ENCODE results near the gene SUPT3H. TPM values are rescaled to one million over a fixed set of nuclear protein-coding genes. Genes with fewer than 3 reads are reported as not detected.

Gene SUPT3H
- total RNA-seq, 2 donors from 2014 or later: 2.0 to 2.8 TPM

GRCh38 chr6:45400021-45400420, 22.3 kb upstream of the SUPT3H start:
- no peak for DNase-seq
- ATAC-seq: no peak
- intact Hi-C loops (cut with DNase I, micrococcal nuclease): no loop called here

DNA sequence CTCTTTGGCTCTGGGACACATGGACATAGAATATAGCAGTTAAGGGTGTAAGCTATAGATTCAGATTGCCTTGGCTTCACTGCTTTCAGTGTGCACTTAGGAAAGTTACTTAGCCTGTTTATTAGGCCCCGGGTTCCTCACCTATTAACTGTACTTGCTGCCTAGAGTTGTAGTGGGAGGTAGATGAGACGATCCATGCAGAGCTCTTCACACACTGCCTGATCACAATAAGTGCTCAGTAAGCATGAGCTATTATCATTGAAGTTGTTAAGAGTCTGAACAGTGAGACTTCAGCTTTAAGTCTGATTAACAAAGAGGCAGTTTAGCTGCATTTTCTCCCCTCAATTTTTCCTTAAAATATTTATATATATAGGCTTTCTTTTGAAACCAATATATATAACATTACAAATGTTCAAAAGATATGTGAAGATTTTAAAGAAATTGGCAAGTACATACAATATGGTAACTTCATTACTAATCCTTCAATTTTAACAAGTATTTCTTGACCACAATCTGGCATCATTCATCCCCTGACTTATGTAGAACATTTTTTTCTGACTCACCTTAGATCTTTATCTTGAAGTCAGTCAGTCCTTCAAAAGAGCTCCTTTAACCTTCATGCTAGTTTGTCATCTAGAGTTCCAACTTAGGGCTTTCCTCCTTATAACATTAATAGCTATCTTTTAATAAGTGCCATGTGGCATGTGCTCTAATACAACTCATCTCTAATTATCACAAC, 20.5 kb upstream of the SUPT3H start:
- intact Hi-C loops (cut with DNase I, micrococcal nuclease): no loop called here
- ATAC-seq (no peak), DNase-seq (no peak)

DNA sequence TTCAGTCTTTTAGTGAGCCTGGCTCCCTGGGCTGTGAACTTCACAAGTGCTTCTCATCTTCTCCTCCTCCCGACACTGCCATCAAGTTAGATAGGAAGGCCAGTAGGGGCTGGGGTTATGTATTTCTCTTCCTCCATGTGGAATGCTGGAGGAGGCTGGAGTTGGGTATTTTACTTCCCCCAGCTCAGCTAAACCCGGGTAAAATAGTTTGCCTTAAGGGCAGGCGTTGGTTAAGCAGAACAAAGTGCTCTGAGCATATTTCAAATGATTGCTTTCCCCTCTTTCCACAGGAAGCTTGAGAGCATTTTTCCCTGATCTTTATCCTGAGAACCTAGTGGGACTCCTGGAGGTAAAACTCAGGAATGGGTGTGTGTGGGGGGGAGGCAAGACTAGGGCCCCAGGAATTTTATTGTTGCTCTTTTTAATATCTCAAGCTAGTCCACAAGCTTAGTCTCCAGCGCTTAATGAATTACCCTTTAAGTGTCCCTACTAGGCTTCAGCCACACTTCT, 16.9 kb upstream of the SUPT3H start:
- DNase-seq (no peak), ATAC-seq (no peak)
- intact Hi-C loops (cut with DNase I, micrococcal nuclease): no loop called here

GRCh38 chr6:45388328-45388727, 10.6 kb upstream of the SUPT3H start:
- DNase-seq: no peak
- no peak for ATAC-seq
- intact Hi-C loops (cut with DNase I, micrococcal nuclease): no loop called here

GRCh38 chr6:45387236-45387635, 9.5 kb upstream of the SUPT3H start:
- intact Hi-C loops (cut with DNase I, micrococcal nuclease): no loop called here
- no peak for ATAC-seq
- no peak for DNase-seq

DNA sequence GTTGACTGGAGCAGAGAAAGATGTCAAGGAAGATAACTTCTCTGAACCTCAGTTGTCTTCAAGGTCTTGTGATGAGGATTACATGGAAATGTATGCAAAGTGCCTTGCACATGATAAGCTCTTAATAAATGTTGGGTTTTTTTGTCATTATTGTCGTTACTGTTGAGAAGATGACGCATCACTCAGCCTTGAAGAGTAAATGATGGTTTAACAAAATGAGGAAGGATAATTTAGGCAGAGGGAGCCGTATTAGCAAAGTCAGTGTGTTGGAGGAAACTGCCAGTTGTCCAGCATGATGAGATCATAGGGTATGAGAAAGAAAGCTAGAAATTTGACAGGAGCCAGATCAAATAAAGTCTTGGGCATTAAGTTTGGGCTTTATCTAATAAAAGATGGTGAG, 8.8 kb upstream of the SUPT3H start:
- no peak for ATAC-seq

DNA sequence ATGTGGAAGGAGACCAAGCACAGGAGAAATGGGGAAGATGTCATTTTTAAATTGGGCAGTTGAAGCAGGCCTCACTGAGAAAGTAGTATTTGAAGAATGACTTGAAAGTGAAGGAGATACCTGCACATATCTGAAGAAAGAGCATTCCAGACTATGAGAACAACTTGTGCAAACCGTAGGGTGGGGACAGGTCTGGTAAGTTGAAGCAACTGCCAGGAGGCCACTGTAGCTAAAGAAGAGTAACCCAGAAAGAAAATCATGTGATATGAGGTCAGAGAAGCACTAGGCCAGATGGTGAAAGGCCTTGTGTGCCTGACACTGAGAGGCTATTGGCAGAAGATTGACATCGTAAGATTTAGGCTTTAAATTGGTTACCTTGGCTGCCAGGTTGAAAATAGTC, 4.7 kb upstream of the SUPT3H start:
- ATAC-seq (no peak), DNase-seq (no peak)
- intact Hi-C loops (cut with DNase I, micrococcal nuclease): no loop called here

More for the DNA sequence above, 8.8 kb upstream of the SUPT3H start:
- no peak for DNase-seq
- intact Hi-C loops (cut with DNase I, micrococcal nuclease): no loop called here

DNA sequence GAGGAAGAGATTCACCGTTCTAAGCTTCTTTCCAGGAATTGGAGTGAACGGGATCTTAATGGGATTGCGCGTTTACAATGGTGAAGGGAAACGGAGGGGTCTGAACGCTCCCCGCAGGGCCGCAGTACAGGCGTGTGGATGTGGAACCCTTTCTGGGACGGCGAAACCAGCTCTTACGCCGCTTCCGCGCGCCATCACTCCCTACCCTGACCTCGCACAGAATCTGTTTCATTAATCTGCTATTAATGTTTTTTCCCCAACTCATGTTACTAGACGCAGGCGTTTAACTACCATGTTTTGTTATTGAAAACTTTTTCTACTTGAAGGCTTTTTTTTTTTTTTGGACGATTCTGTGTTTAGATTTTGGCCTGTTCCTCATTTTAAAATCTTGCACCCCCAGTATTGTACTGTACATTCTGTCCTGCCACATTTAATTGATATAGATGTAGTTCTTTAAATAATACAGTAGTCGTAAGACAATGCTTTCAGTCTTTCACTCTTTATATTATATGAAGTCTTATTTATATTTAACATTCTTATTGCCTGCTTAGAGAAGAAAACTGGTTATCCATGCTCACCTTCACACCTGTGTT, 696 bp upstream of the SUPT3H start:
- intact Hi-C loops (cut with DNase I, micrococcal nuclease): no loop called here
- DNase-seq (peak in 1 of 2 donors; percentile 52), ATAC-seq (peak; percentile 39)

GRCh38 chr6:45377043-45377553, 636 bp downstream of the SUPT3H start:
- no peak for DNase-seq
- ATAC-seq: peak; percentile 4
- intact Hi-C loops (cut with DNase I, micrococcal nuclease): no loop called here

DNA sequence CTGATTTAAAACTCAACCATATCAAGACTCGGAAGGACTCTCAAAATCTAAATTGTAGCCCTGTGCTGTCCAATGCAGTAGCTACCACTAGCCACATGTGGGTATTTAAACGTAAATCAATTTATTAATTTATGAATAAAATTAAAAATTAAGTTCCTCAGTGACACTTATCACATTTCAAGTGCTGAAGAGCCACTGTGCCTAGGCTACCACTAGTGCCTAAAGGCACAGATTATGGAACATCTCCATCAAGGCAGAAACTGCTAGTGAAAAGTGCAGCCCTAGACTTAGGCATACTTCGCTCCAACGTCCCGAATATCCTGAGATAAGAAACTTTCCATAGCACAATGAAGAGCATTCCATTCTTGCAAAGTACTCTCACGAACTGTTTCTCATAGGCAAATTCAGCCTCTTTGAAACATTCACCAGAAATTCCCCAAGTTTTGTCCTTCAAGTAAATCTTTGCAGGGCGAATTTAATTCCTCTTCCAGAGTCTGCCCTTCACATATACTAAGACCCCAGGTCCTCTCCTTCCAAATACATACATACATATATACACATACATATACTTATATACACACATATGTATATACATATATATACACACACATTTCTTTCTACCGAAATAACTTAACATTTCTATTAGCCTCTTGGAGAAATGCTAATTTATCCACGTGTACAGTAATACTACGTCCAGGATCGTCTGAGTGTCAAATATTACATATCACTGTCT, 1.3 kb downstream of the SUPT3H start:
- DNase-seq (no peak), ATAC-seq (no peak)
- intact Hi-C loops (cut with DNase I, micrococcal nuclease): no loop called here

GRCh38 chr6:45375449-45375848, 2.3 kb downstream of the SUPT3H start:
- no peak for ATAC-seq
- intact Hi-C loops (cut with DNase I, micrococcal nuclease): no loop called here
- DNase-seq: no peak

- intact Hi-C loops (cut with DNase I, micrococcal nuclease): no loop called here
- ATAC-seq (no peak), DNase-seq (no peak)
Measured at GRCh38 chr6:45371924-45372573, 5.7 kb downstream of the SUPT3H start.

- ATAC-seq: no peak
- no peak for DNase-seq
- intact Hi-C loops (cut with DNase I, micrococcal nuclease): no loop called here
Measured at GRCh38 chr6:45369870-45370269, 7.9 kb downstream of the SUPT3H start.

DNA sequence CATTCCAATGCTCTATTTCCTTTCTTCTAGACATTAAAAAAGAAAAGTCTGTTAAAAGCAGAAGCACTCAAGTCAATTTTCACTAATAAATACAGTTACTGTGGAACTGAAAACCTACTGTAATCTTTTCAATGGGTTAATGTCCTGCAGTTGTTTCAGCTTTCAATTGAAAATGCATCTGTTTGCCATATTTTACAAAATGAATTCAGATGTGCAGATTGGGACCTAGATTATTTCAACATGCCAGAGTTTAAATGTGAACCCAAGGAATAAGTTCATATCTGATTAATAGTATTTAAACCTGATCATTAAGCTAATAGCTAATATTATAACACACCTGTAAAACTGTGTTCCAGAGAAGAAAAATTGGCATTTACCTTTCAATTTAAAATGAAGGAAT, 9.7 kb downstream of the SUPT3H start:
- intact Hi-C loops (cut with DNase I, micrococcal nuclease): no loop called here
- no peak for ATAC-seq
- no peak for DNase-seq

DNA sequence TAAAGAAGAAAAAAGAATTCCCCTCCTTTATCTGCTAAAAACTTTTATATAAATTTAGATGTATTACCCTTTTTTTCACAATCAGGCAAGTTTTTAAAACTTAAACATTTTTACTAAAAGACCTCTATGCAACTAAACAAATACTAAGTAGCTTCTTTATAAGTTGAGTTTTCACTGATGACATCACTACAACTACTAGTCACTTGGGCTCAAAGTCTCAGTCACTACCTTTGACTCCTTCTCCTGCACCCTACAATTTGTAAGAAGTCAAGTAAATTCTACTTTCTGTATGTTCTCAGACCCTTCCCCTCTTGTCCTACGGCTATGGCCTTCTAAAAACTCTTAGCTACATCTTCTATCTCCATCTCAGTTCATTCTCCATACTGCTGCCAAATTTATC, 11.2 kb downstream of the SUPT3H start:
- intact Hi-C loops (cut with DNase I, micrococcal nuclease): no loop called here
- ATAC-seq (no peak), DNase-seq (no peak)

DNA sequence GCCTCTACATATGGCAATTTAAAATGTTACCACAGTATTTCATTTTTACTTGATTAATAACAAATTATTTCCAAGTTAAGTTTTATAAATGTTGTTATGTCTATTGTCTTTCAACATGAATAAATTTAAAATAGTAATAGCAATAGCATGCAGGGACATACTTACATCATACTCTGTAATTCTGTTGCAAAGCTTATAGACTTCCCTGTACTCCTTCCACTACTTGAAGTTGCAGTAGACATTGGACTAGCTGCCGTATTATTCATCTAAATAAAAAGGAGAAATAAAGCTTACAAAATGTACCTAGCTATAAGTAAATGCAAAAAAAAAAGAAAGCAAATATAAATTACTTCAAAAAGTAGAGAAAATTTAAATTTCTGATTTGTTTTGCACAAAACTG, 12.7 kb downstream of the SUPT3H start:
- no peak for DNase-seq
- no peak for ATAC-seq
- intact Hi-C loops (cut with DNase I, micrococcal nuclease): no loop called here

DNA sequence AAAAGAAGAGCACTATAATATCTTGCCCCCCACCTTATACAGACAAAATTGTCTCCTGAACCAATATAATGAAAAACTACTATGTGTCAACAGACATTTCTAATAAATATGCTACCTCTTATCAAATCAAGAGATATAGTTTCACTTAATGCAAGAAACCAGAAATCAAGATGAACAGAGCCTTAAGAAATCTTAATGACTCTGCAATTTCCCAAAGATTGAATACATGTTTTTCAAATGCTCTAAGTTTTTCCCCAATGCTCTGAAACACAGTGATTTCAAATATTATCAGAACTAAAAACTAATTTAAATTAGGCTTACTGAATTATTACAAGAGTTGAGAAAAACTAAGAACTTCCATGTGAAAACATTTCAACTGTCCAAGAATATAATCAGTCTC, 13.3 kb downstream of the SUPT3H start:
- no peak for ATAC-seq
- intact Hi-C loops (cut with DNase I, micrococcal nuclease): no loop called here
- no peak for DNase-seq

GRCh38 chr6:45353654-45354053, 24.1 kb downstream of the SUPT3H start:
- no peak for ATAC-seq
- intact Hi-C loops (cut with DNase I, micrococcal nuclease): no loop called here
- no peak for DNase-seq

- intact Hi-C loops (cut with DNase I, micrococcal nuclease): no loop called here
- DNase-seq: no peak
- no peak for ATAC-seq
Measured at GRCh38 chr6:45351667-45352066, 26.1 kb downstream of the SUPT3H start.
